Thyroid gland (tissue), 4 donors: ENCODE measurements around the gene SLC13A4. TPM values are rescaled to one million over a fixed set of nuclear protein-coding genes. Genes with fewer than 3 reads are reported as not detected.

Experiments
- DNase-seq, 2 donors: peaks; one replicate each; pipeline ENCODE4 v3.0.0-alpha.2; 2019
- H3K27ac ChIP-seq, 3 donors: fragments of 200-600 bp; sonication (generic); 1 replicate in 2 of 3; 2 replicates in 1 of 3; pipeline ENCODE4 v1.5.1; 2016 to 2019; ENCODE audit warnings: mild to moderate bottlenecking in 1 of 3, moderate library complexity in 1 of 3
- H3K27me3 ChIP-seq: fragments of 200-600 bp; sonication (generic); one replicate; pipeline ENCODE4 v1.5.1; 2019
- H3K36me3 ChIP-seq, 2 donors: fragments of 200-600 bp; sonication (generic); one replicate each; pipeline ENCODE4 v1.5.1; 2016 to 2019
- H3K4me1 ChIP-seq, 2 donors: fragments of 200-600 bp; sonication (generic); one replicate each; pipeline ENCODE4 v1.5.1; 2017 to 2019
- H3K4me3 ChIP-seq, 3 donors: fragments of 200-600 bp; sonication (generic); replicated peaks in 1 of 3; 1 replicate in 2 of 3; 2 replicates in 1 of 3; pipeline ENCODE4 v1.5.1; 2016; ENCODE audit warnings: mild to moderate bottlenecking in 1 of 3
- H3K9me3 ChIP-seq: fragments of 200-600 bp; sonication (generic); one replicate; pipeline ENCODE4 v1.5.1; 2017
- POLR2A ChIP-seq, 2 donors: fragments of 450-650 bp; IDR thresholded peaks; one replicate each; pipeline ENCODE4 v1.6.1; 2017; ENCODE audit warnings: antibody characterized with exemption in 2 of 2, mild to moderate bottlenecking in 2 of 2, moderate library complexity in 1 of 2
- WGBS, 2 donors: methylation state at CpG; one replicate each; pipeline ENCODE4 v1.1.5; 2017; 5-methylcytosine and 5-hydroxymethylcytosine counted together
- intact Hi-C: fragments of 100-400 bp; cut with DNase I; formaldehyde crosslinking; loops from one replicate; pipeline ENCODE4 v1.15.1; 2023
- total RNA-seq, 4 donors: library from RNA; depleted of rRNA; stranded (reverse); fragments of >200 nt; gene quantifications; one replicate each; pipeline ENCODE4 v1.2.3, GENCODE V29; 2016
- TF ChIP-seq, protein P1 (sequence below), 6 experiments: fragments of 200-600 bp in 3 of 6; fragments of 450-650 bp in 3 of 6; sonication (generic) in 3 of 6; IDR thresholded peaks; one replicate each; pipeline ENCODE4 v1.5.1; 2016 to 2019; ENCODE audit warnings: antibody characterized with exemption in 6 of 6, mild to moderate bottlenecking in 2 of 6, inconsistent platforms in 1 of 6, moderate library complexity in 1 of 6

The SLC13A4 gene
- total RNA-seq, 4 donors from 2014 or later, result 0.20 TPM; not detected in 3

DNA sequence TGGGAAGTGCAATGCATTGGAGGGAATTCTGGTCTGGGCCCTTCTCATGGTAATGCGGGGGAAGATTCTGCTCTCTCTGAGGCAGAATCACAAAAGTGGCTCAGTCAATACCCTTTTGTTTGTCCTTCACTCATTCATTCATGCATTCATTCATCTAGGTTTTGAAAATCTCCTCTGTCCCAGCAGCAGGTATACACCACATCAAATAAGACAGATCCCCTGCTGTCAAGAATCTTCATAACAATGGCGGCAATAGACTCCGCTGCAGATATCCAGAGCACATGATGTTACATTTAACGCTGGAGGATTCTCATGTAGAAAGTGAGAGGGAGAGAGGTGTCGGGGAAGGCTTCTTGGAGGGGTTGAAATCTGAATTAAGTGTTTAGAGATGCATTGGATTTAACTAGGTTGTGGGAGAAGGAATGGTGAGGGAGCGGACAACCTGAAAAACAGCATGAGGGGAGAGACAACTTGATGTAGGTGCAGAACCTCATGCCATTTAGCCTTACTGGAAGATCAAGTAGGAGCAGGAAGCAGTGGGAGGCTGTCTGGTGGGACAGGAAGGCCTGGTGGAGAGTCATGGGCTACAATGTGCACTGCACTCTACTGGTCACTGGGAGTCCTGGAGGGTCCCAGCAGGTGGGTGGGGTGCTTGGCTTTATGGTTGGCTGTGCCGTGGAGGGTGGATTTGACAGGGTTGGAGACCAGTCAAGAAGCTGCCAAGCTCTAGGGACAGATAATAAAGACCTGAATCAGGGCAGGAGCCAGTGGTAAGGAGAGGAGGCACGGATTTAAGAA, 25.8 kb upstream of the SLC13A4 start:
- no peak for DNase-seq
- TF ChIP-seq, protein P1, sequence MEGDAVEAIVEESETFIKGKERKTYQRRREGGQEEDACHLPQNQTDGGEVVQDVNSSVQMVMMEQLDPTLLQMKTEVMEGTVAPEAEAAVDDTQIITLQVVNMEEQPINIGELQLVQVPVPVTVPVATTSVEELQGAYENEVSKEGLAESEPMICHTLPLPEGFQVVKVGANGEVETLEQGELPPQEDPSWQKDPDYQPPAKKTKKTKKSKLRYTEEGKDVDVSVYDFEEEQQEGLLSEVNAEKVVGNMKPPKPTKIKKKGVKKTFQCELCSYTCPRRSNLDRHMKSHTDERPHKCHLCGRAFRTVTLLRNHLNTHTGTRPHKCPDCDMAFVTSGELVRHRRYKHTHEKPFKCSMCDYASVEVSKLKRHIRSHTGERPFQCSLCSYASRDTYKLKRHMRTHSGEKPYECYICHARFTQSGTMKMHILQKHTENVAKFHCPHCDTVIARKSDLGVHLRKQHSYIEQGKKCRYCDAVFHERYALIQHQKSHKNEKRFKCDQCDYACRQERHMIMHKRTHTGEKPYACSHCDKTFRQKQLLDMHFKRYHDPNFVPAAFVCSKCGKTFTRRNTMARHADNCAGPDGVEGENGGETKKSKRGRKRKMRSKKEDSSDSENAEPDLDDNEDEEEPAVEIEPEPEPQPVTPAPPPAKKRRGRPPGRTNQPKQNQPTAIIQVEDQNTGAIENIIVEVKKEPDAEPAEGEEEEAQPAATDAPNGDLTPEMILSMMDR (IDR thresholded peaks at IDR 0.05), result no peak
- no peak for TF ChIP-seq POLR2A (IDR thresholded peaks at IDR 0.05)
- intact Hi-C loops, result no loop called here
- Histone ChIP-seq H3K36me3 (no peaks in the 10 kb centered on the region), H3K9me3 (no peaks in the 10 kb centered on the region), H3K27me3 (no peaks in the 10 kb centered on the region), H3K4me1 (peaks cover 8 to 13% of the 10 kb centered on the region in 2 donors), H3K27ac (no peak overlapping the region), H3K4me3 (no peak overlapping the region)
- WGBS, 2 donors, result 92 to 94% methylated on average over 8 of the region's 8 CpGs

DNA sequence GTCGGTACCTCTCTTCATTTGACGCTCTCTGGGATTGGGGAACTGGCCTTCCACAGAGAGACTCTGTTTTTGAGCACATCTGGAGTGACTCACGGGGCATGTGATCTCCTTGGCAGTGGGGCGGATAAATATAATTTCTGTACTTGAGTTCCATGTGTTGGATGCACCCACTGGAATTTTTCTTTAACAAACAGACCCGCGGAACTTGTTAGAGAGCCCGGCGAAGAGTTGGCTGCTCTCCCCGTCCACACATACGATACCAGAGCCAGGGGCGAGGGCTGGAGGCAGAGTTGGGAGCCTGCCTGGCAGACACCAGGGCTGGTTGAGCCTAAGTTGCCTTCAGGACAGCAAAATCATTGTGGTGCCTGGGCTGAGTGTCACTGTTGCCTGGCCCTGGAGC, 20.8 kb upstream of the SLC13A4 start, which contains the start of gene FAM180A:
Gene FAM180A, minus strand, starts transcription at position 44 of the 400 bp plus-strand sequence. CDS start 233 bp downstream, outside the sequence.
- Histone ChIP-seq H3K27ac (peak within 1 kb of the TSS; percentile 31 to 64 (median 59)), H3K4me3 (no peak within 1 kb of the TSS), H3K9me3 (no peaks in the 10 kb centered on the region), H3K4me1 (peaks cover 15 to 29% of the 10 kb centered on the region in 2 donors), H3K27me3 (no peaks in the 10 kb centered on the region), H3K36me3 (no peaks in the 10 kb centered on the region)
- intact Hi-C loops, result no loop called here
- peak; percentile 61 to 78 for DNase-seq
- 41 to 42% methylated on average over 9 to 11 of the region's 11 CpGs for WGBS, 2 donors
- TF ChIP-seq POLR2A (IDR thresholded peaks at IDR 0.05), result peak in 1 of 2 donors; percentile 14
- TF ChIP-seq, protein P1 (IDR thresholded peaks at IDR 0.05), result no peak

DNA sequence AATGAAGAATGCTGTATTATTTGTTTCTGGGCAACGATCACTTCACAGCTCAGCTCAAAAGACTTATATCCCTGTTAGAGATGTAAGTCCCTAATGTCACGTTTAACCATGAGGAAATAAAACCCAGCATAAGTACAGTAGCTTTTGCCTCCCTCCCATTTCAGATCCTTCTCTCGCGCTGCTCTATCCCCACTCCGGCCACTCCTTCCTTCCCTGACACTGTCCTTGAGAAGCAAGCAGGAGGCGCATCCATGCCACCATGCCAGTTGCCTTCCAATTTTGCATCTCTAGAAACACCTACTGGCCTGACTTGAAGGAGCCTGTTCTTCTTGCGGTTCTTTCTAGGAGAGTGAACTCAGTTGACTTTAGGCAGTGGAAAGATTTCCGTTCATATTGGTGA, 19.4 kb upstream of the SLC13A4 start:
- peaks cover 21 to 41% of the 10 kb centered on the region in 2 donors for H3K4me1 ChIP-seq
- no peaks in the 10 kb centered on the region for H3K36me3 ChIP-seq
- WGBS, 2 donors, result 93% methylated on average over 8 of the region's 8 CpGs
- DNase-seq, result no peak
- H3K27ac ChIP-seq, result no peak overlapping the region
- H3K27me3 ChIP-seq, result no peaks in the 10 kb centered on the region
- TF ChIP-seq, protein P1 (IDR thresholded peaks at IDR 0.05), result no peak
- TF ChIP-seq POLR2A (IDR thresholded peaks at IDR 0.05), result no peak
- H3K4me3 ChIP-seq, result no peak overlapping the region
- no peaks in the 10 kb centered on the region for H3K9me3 ChIP-seq
- intact Hi-C loops, result no loop called here

DNA sequence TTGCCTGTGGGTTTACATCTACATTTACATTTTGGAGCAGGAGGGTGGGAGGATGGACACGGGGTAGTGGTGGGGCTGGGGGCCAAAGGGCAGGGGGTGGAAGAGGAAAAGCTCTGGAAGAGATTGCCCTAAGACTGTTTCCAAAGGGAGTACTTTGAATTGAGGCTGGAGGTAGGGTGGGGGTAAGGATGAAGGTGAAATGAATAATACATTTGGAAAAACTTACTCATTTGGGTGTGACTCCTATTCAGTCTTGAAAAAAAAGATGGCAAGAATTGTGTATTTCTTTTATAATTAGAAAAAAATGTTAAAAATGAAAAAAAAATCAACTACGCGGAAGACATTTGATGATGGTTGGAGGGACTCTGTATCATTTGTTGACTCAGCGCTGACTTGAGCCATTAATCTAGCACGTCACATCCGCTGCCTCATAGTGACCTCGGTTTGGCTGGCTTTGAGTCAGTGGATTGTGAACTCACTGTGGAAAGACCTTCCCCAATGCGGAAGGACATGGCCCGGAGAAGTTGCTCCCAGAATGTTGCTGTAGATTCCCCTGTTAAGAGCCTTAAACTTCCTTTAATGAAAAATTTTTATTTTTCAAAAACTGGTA, 17.8 kb upstream of the SLC13A4 start:
- intact Hi-C loops, result no loop called here
- H3K27me3 ChIP-seq, result no peaks in the 10 kb centered on the region
- peak overlapping the region; percentile 32 to 74 (median 64) for H3K27ac ChIP-seq
- no peak overlapping the region for H3K4me3 ChIP-seq
- H3K9me3 ChIP-seq, result no peaks in the 10 kb centered on the region
- WGBS, 2 donors, result 66 to 74% methylated on average over 9 of the region's 9 CpGs
- DNase-seq, result peak; percentile 22 to 23
- TF ChIP-seq POLR2A (IDR thresholded peaks at IDR 0.05), result no peak
- TF ChIP-seq, protein P1 (IDR thresholded peaks at IDR 0.05), result no peak
- peaks cover 21 to 42% of the 10 kb centered on the region in 2 donors for H3K4me1 ChIP-seq
- no peaks in the 10 kb centered on the region for H3K36me3 ChIP-seq
